HCT116 (cell line): ENCODE results near the gene ESYT1. TPM values are rescaled to one million over a fixed set of nuclear protein-coding genes. Genes with fewer than 3 reads are reported as not detected.

Source experiments
- ATAC-seq: fragments of 200-7000 bp; cut with Tn5 transposase; 2 replicates; pipeline ENCODE4 v1.9.1; 2020; ENCODE audit warnings: mild to moderate bottlenecking, moderate library complexity
- BruUV-seq: library from RNA; stranded (reverse); fragments of 400-500 nt; replicated peaks from 2 replicates; lab custom pipeline; 2021; lab: Mats Ljungman, UMichigan
- CTCF ChIA-PET: fragments of 300-600 bp; sonication (Branson Sonifier 250); formaldehyde crosslinking; loops from one replicate; lab custom pipeline; 2021; ENCODE audit warnings: antibody characterized with exemption; lab: Charles Lee
- POLR2A ChIA-PET: fragments of 300-600, 350-600 bp; sonication (Branson Sonifier 250); formaldehyde crosslinking; loops from one replicate; lab custom pipeline; 2021; ENCODE audit warnings: antibody characterized with exemption; lab: Charles Lee
- RAD21 ChIA-PET, 2 experiments: fragments of 300-600 bp; sonication (Branson Sonifier 250); formaldehyde crosslinking; loops; one replicate each; lab custom pipeline; 2023; ENCODE audit warnings: low total read pairs in 2 of 2; ENCODE audit not compliant: uncharacterized antibody in 2 of 2, unreplicated experiment in 2 of 2, low non-redundant PET in 1 of 2; lab: Charles Lee
- DNase-seq: peaks from one replicate; pipeline ENCODE4 v3.0.0-alpha.2; 2010; ENCODE audit warnings: low read depth, low spot score
- H2AFZ ChIP-seq: fragments of 200-600 bp; shearing (Covaris generic), sonication (generic); 2 replicates; pipeline ENCODE4 v1.6.1; 2017; ENCODE audit warnings: low read depth, mixed run types, mixed read lengths, antibody characterized with exemption, low read length; ENCODE audit not compliant: poor library complexity, severe bottlenecking
- H3K27ac ChIP-seq: 2 replicates; pipeline ENCODE4 v1.5.1; 2012; ENCODE audit warnings: low read depth, low read length
- H3K27me3 ChIP-seq: fragments of 200-600 bp; sonication (generic); 2 replicates; pipeline ENCODE4 v1.6.1; 2016; ENCODE audit warnings: mixed run types, low read length, mixed read lengths; ENCODE audit not compliant: insufficient read depth
- H3K36me3 ChIP-seq, 2 experiments: fragments of 200-500 bp in 1 of 2; fragments of 200-600 bp in 1 of 2; sonication (Bioruptor generic) in 1 of 2; sonication (generic) in 1 of 2; 2 replicates each; pipeline versions ENCODE4 v1.5.1 to v1.6.1; 2014 to 2016; ENCODE audit warnings: low read length in 2 of 2, inconsistent platforms in 1 of 2, mixed read lengths in 1 of 2, mixed run types in 1 of 2; ENCODE audit not compliant: insufficient read depth in 2 of 2, control insufficient read depth in 1 of 2
- H3K4me1 ChIP-seq, 2 experiments: fragments of 200-600 bp in 1 of 2; sonication (generic) in 1 of 2; 2 replicates each; pipeline versions ENCODE4 v1.5.1 to v1.6.1; 2012 to 2017; ENCODE audit warnings: low read length in 2 of 2, inconsistent platforms in 1 of 2, mild to moderate bottlenecking in 1 of 2, mixed read lengths in 1 of 2, mixed run types in 1 of 2, moderate library complexity in 1 of 2; ENCODE audit not compliant: insufficient read depth in 2 of 2, control insufficient read depth in 1 of 2
- H3K4me2 ChIP-seq: fragments of 200-600 bp; sonication (generic); 2 replicates; pipeline ENCODE4 v1.6.1; 2017; ENCODE audit warnings: mixed run types, low read length, mixed read lengths
- H3K4me3 ChIP-seq, 2 experiments: fragments of 200-600 bp in 1 of 2; sonication (generic) in 1 of 2; replicated peaks in 1 of 2; 2 replicates each; pipeline ENCODE4 v1.5.1; 2011 to 2016; ENCODE audit warnings: low read length in 2 of 2, control low read depth in 1 of 2, low read depth in 1 of 2, mild to moderate bottlenecking in 1 of 2, mixed read lengths in 1 of 2, mixed run types in 1 of 2
- H3K79me2 ChIP-seq: fragments of 200-600 bp; sonication (generic); 2 replicates; pipeline ENCODE4 v1.6.1; 2017; ENCODE audit warnings: mild to moderate bottlenecking, mixed run types, low read length, moderate library complexity, mixed read lengths; ENCODE audit not compliant: insufficient read depth
- H3K9ac ChIP-seq: fragments of 200-600 bp; sonication (generic); 2 replicates; pipeline ENCODE4 v1.6.1; 2016; ENCODE audit warnings: low read length, mixed read lengths
- H3K9me2 ChIP-seq: fragments of 200-600 bp; sonication (generic), shearing (Covaris generic); 2 replicates; pipeline ENCODE4 v1.6.1; 2017; ENCODE audit warnings: mixed run types, mild to moderate bottlenecking, moderate library complexity; ENCODE audit not compliant: insufficient read depth
- H3K9me3 ChIP-seq, 2 experiments: fragments of 200-500 bp in 1 of 2; fragments of 200-600 bp in 1 of 2; sonication (Bioruptor generic) in 1 of 2; sonication (generic) in 1 of 2; 2 replicates each; pipeline ENCODE4 v1.6.1; 2014 to 2017; ENCODE audit warnings: low read length in 2 of 2, mixed read lengths in 2 of 2, inconsistent platforms in 1 of 2, low read depth in 1 of 2, mild to moderate bottlenecking in 1 of 2, mixed run types in 1 of 2, moderate library complexity in 1 of 2; ENCODE audit not compliant: control insufficient read depth in 1 of 2, insufficient read depth in 1 of 2
- H4K20me1 ChIP-seq: fragments of 200-600 bp; sonication (generic), shearing (Covaris generic); 2 replicates; pipeline ENCODE4 v1.6.1; 2017; ENCODE audit warnings: mixed run types, mild to moderate bottlenecking, moderate library complexity; ENCODE audit not compliant: insufficient read depth
- CBX3 ChIP-seq: IDR thresholded peaks from 2 replicates; pipeline ENCODE4 v1.6.1; 2012; ENCODE audit warnings: low read depth
- CEBPB ChIP-seq: IDR thresholded peaks from 2 replicates; pipeline ENCODE4 v1.6.1; 2012; ENCODE audit warnings: low read depth
- EGR1 ChIP-seq: IDR thresholded peaks from 2 replicates; pipeline ENCODE4 v1.6.1; 2012; ENCODE audit warnings: low read depth
- EZH2 ChIP-seq: fragments of 200-600 bp; sonication (generic); IDR thresholded peaks from 2 replicates; pipeline ENCODE4 v1.6.1; 2017; ENCODE audit warnings: antibody characterized with exemption, mixed run types
- FOSL1 ChIP-seq: IDR thresholded peaks from 2 replicates; pipeline ENCODE4 v1.6.1; 2012; ENCODE audit warnings: low read depth
- JUND ChIP-seq: IDR thresholded peaks from 2 replicates; pipeline ENCODE4 v1.6.1; 2012
- POLR2A ChIP-seq: IDR thresholded peaks from 2 replicates; pipeline ENCODE4 v1.7.0; 2011; ENCODE audit warnings: borderline replicate concordance; ENCODE audit not compliant: insufficient read depth, insufficient read length; ENCODE audit errors: extremely low read depth
- POLR2AphosphoS5 ChIP-seq: IDR thresholded peaks from 2 replicates; pipeline ENCODE4 v1.6.1; 2011; ENCODE audit warnings: mild to moderate bottlenecking, low read depth, low read length, moderate library complexity
- RAD21 ChIP-seq: IDR thresholded peaks from 2 replicates; pipeline ENCODE4 v1.6.1; 2012; ENCODE audit warnings: low read depth, mild to moderate bottlenecking
- SIN3A ChIP-seq: IDR thresholded peaks from 2 replicates; pipeline ENCODE4 v1.6.1; 2012; ENCODE audit warnings: low read depth
- SP1 ChIP-seq: IDR thresholded peaks from 2 replicates; pipeline ENCODE4 v1.6.1; 2012; ENCODE audit warnings: low read depth
- SRF ChIP-seq: IDR thresholded peaks from 2 replicates; pipeline ENCODE4 v1.6.1; 2012; ENCODE audit warnings: low read depth
- TCF7L2 ChIP-seq: IDR thresholded peaks from 2 replicates; pipeline ENCODE4 v1.7.0; 2011; ENCODE audit warnings: borderline replicate concordance, inconsistent platforms; ENCODE audit not compliant: insufficient read depth, insufficient read length; ENCODE audit errors: extremely low read depth
- ZNF274 ChIP-seq: fragments of 200-500 bp; sonication (Bioruptor generic); IDR thresholded peaks from 2 replicates; pipeline ENCODE4 v1.6.1; 2014; ENCODE audit warnings: mild to moderate bottlenecking, low read depth, low read length, inconsistent platforms
- intact Hi-C: fragments of 100-400 bp; cut with micrococcal nuclease; formaldehyde crosslinking; loops from 2 replicates; pipeline ENCODE4 v1.10.0; 2022
- total RNA-seq: library from RNA; stranded (reverse); gene quantifications from one replicate; pipeline ENCODE4 v1.2.1, GENCODE V29; 2021; ENCODE audit not compliant: unreplicated experiment
- TF ChIP-seq, protein P1 (sequence below), 3 experiments: fragments of 200-600 bp in 1 of 3; sonication (generic) in 1 of 3; IDR thresholded peaks in 2 of 3; conservative IDR thresholded peaks in 1 of 3; 2 replicates each; pipeline ENCODE4 v1.5.1; 2012 to 2017; ENCODE audit warnings: low read depth in 2 of 3, low read length in 2 of 3, antibody characterized with exemption in 1 of 3, borderline replicate concordance in 1 of 3, control low read depth in 1 of 3, mild to moderate bottlenecking in 1 of 3, mixed read lengths in 1 of 3, mixed run types in 1 of 3, moderate library complexity in 1 of 3; ENCODE audit not compliant: insufficient read depth in 1 of 3
- TF ChIP-seq, protein P2 (sequence below): IDR thresholded peaks from 2 replicates; pipeline ENCODE4 v1.6.1; 2012
- TF ChIP-seq, protein P3 (sequence below): IDR thresholded peaks from 2 replicates; pipeline ENCODE4 v1.6.1; 2012
- TF ChIP-seq, protein P4 (sequence below): IDR thresholded peaks from 2 replicates; pipeline ENCODE4 v1.6.1; 2012; ENCODE audit warnings: low read depth

The ESYT1 gene
- total RNA-seq, 1 experiment from 2014 or later = 80.9 TPM

DNA sequence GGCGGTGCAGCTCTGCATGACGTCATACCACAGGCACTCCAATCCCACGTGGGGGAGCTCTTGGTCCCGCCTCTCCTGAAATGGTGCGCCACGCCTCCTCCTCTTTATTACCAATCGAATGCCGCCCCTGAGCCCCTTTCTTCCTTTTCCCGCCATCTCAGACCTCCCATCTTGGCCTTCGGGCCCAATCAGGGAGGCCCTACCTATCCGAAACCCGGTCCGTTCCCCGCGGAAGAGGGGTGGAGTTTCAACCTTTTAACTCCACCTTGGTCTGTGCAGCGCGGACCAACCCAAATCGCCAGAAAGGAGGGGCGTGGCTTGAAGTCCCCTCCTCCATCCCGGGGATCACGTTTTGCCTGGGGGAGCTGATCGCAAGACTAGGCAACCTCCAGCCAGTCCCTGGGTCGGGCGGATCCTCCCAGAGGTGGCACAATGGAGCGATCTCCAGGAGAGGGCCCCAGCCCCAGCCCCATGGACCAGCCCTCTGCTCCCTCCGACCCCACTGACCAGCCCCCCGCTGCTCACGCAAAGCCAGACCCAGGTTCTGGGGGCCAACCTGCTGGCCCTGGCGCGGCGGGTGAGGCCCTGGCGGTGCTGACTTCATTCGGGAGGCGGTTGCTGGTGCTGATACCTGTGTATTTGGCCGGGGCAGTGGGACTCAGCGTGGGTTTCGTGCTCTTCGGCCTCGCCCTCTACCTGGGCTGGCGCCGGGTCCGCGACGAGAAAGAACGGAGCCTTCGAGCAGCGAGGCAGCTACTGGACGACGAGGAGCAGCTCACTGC is at the start of gene ESYT1 (continued):
- TF ChIP-seq, protein P1, sequence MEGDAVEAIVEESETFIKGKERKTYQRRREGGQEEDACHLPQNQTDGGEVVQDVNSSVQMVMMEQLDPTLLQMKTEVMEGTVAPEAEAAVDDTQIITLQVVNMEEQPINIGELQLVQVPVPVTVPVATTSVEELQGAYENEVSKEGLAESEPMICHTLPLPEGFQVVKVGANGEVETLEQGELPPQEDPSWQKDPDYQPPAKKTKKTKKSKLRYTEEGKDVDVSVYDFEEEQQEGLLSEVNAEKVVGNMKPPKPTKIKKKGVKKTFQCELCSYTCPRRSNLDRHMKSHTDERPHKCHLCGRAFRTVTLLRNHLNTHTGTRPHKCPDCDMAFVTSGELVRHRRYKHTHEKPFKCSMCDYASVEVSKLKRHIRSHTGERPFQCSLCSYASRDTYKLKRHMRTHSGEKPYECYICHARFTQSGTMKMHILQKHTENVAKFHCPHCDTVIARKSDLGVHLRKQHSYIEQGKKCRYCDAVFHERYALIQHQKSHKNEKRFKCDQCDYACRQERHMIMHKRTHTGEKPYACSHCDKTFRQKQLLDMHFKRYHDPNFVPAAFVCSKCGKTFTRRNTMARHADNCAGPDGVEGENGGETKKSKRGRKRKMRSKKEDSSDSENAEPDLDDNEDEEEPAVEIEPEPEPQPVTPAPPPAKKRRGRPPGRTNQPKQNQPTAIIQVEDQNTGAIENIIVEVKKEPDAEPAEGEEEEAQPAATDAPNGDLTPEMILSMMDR (IDR thresholded peaks at IDR 0.05 in 2 of 3, conservative IDR thresholded peaks at IDR 0.05 in 1 of 3; ENCODE audit: borderline replicate concordance in 1 of 3, insufficient read depth in 1 of 3, low read depth in 2 of 3, low read length in 2 of 3) = no peak
- no peak for TF ChIP-seq CBX3
- TF ChIP-seq CEBPB = no peak
- no peak for TF ChIP-seq ZNF274
- no peak for TF ChIP-seq FOSL1
- peak; percentile 93 for TF ChIP-seq POLR2AphosphoS5
- TF ChIP-seq SIN3A = peak; percentile 81
- TF ChIP-seq SRF = no peak
- no peak for TF ChIP-seq JUND
- TF ChIP-seq EZH2 = no peak
- TF ChIP-seq SP1 = no peak
- TF ChIP-seq, protein P2, sequence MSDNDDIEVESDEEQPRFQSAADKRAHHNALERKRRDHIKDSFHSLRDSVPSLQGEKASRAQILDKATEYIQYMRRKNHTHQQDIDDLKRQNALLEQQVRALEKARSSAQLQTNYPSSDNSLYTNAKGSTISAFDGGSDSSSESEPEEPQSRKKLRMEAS = peak; percentile 84

DNA sequence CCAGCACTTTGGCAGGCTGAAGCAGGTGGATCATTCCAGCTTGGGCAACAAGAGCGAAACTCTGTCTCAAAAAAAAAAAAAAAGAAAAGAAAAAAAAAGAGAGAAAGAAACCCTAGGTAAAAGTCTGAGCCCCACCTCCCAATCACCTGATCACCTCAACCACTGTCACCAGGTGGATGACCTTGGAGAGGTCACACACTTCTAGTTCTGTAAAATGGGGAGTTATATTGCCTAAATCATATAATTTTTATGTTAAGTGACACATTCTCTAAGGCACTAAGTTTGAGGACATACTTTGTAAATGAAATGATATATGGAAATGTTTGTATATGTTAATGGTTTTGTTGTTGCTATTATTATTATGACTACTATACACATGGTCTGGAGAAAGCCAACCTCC is 49.6 kb upstream of the ESYT1 start:
- Histone ChIP-seq H3K36me3 (no peaks in the 10 kb centered on the region), H3K9me2 (no peaks in the 10 kb centered on the region), H3K27ac (peak overlapping the region; percentile 93), H3K4me2 (peak overlapping the region; percentile 94), H3K9ac (peak overlapping the region; percentile 78), H3K4me3 (peak overlapping the region; percentile 70 to 90), H4K20me1 (no peaks in the 10 kb centered on the region), H3K4me1 (peaks cover 17 to 37% of the 10 kb centered on the region in 2 experiments), H3K79me2 (peaks cover 12% of the 10 kb centered on the region; the same call in 1 of the 2 replicates), H2AFZ (peak overlapping the region; percentile 34), H3K27me3 (no peaks in the 10 kb centered on the region), H3K9me3 (no peaks in the 10 kb centered on the region)
- DNase-seq (no peak), ATAC-seq (no peak)
- intact Hi-C loops = no loop called here
- ChIA-PET POLR2A (interaction anchor here (3.5 kb wide), 1 partner anchor 26 kb away, joined by 18 read pairs; the partner anchor contains the start of gene PA2G4), RAD21 (interaction anchor here in 1 of 2 experiments (0.6 to 1.5 kb wide), 2 partner anchors 40 to 72 kb away, joined by 3 read pairs; partner anchors contain the start of gene ZC3H10), CTCF (interaction anchor here (1.6 to 1.7 kb wide), 3 partner anchors 10 to 340 kb away, joined by 5 to 7 read pairs (median 6); no protein-coding TSS in a partner anchor)
- BruUV-seq = no TSS peak
- TF ChIP-seq POLR2A (no peak), CBX3 (no peak), RAD21 (no peak), CEBPB (no peak), TCF7L2 (no peak), EZH2 (no peak), SRF (no peak), EGR1 (no peak)
- TF ChIP-seq, protein P3, sequence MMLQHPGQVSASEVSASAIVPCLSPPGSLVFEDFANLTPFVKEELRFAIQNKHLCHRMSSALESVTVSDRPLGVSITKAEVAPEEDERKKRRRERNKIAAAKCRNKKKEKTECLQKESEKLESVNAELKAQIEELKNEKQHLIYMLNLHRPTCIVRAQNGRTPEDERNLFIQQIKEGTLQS = no peak
- TF ChIP-seq, protein P4, sequence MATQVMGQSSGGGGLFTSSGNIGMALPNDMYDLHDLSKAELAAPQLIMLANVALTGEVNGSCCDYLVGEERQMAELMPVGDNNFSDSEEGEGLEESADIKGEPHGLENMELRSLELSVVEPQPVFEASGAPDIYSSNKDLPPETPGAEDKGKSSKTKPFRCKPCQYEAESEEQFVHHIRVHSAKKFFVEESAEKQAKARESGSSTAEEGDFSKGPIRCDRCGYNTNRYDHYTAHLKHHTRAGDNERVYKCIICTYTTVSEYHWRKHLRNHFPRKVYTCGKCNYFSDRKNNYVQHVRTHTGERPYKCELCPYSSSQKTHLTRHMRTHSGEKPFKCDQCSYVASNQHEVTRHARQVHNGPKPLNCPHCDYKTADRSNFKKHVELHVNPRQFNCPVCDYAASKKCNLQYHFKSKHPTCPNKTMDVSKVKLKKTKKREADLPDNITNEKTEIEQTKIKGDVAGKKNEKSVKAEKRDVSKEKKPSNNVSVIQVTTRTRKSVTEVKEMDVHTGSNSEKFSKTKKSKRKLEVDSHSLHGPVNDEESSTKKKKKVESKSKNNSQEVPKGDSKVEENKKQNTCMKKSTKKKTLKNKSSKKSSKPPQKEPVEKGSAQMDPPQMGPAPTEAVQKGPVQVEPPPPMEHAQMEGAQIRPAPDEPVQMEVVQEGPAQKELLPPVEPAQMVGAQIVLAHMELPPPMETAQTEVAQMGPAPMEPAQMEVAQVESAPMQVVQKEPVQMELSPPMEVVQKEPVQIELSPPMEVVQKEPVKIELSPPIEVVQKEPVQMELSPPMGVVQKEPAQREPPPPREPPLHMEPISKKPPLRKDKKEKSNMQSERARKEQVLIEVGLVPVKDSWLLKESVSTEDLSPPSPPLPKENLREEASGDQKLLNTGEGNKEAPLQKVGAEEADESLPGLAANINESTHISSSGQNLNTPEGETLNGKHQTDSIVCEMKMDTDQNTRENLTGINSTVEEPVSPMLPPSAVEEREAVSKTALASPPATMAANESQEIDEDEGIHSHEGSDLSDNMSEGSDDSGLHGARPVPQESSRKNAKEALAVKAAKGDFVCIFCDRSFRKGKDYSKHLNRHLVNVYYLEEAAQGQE = no peak
